ENCODE results near the gene ARHGAP22. TPM values are rescaled to one million over a fixed set of nuclear protein-coding genes. Genes with fewer than 3 reads are reported as not detected.
A peak's percentile ranks its signal among the peaks of the same experiment; 100 is the strongest.

ARHGAP22 gene
- total RNA-seq, 1 experiment from 2014 or later = 13.5 TPM

DNA sequence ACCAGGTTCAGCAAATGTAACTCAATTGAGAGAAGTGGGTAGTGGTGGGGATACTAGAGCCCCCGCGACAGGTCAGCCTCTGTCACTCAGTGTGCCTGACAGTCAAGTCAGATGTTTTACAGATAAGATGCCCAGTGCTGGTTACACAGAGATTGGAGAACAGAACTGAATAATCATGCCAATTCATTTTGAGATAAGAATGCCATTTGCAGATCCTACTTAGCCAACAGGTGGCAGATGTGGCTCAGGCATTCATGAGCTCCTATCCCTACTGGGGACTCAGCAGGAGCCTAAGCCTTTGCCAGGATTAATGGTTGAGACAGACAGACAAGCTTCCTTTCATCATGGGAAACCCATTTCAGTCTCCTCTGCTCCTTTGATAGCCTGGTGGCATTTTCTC lies 160.6 kb downstream of the ARHGAP22 start:
- no peak overlapping the region for H3K4me3 ChIP-seq (ENCODE audit: low read depth, low read length)
- Mint-ChIP-seq H3K9me3 (ENCODE audit: unreplicated experiment) (no peaks in the 10 kb centered on the region), H3K4me1 (ENCODE audit: low read depth, unreplicated experiment) (peaks cover 15% of the 10 kb centered on the region), H3K36me3 (ENCODE audit: insufficient read depth, unreplicated experiment) (peaks cover 12% of the 10 kb centered on the region), H3K27me3 (ENCODE audit: insufficient read depth, unreplicated experiment) (no peaks in the 10 kb centered on the region), H3K4me3 (ENCODE audit: unreplicated experiment) (no peak overlapping the region), H3K27ac (ENCODE audit: unreplicated experiment) (no peak overlapping the region)
- POLR2A ChIA-PET = interaction anchor here (0.6 kb wide), 1 partner anchor 214 kb away, joined by 3 read pairs; no protein-coding TSS in a partner anchor
- H3K4me1 ChIP-seq = peaks cover 8% of the 10 kb centered on the region
- TF ChIP-seq, protein P1, sequence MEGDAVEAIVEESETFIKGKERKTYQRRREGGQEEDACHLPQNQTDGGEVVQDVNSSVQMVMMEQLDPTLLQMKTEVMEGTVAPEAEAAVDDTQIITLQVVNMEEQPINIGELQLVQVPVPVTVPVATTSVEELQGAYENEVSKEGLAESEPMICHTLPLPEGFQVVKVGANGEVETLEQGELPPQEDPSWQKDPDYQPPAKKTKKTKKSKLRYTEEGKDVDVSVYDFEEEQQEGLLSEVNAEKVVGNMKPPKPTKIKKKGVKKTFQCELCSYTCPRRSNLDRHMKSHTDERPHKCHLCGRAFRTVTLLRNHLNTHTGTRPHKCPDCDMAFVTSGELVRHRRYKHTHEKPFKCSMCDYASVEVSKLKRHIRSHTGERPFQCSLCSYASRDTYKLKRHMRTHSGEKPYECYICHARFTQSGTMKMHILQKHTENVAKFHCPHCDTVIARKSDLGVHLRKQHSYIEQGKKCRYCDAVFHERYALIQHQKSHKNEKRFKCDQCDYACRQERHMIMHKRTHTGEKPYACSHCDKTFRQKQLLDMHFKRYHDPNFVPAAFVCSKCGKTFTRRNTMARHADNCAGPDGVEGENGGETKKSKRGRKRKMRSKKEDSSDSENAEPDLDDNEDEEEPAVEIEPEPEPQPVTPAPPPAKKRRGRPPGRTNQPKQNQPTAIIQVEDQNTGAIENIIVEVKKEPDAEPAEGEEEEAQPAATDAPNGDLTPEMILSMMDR (IDR thresholded peaks at IDR 0.05; ENCODE audit: insufficient read depth in 1 of 2, low read depth in 1 of 2, low read length in 1 of 2, severe bottlenecking in 1 of 2, unreplicated experiment in 1 of 2) = peak; percentile 29 to 68
- no peaks in the 10 kb centered on the region for H3K9me3 ChIP-seq
- no peaks in the 10 kb centered on the region for H3K27me3 ChIP-seq (replicated peaks; ENCODE audit: control insufficient read depth, insufficient read depth, low read length)
- CTCF ChIA-PET = interaction anchor here (0.6 to 2.9 kb wide), 22 partner anchors 11 to 214 kb away, joined by 3 to 24 read pairs (median 4); no protein-coding TSS in a partner anchor
- BruUV-seq (replicated peaks) = no TSS peak
- peak; percentile 52 to 56 for DNase-seq
- intact Hi-C loops (cut with micrococcal nuclease; ENCODE audit: unreplicated experiment) = loop anchor here (1.0 kb wide), 3 partner anchors 62 to 212 kb away; no protein-coding TSS in a partner anchor
- 0 out of 2 replicates have a peak, but pooled peaks cover 1% of the 10 kb centered on the region for H3K36me3 ChIP-seq (ENCODE audit: control insufficient read depth, insufficient read depth, low read length)

- Histone ChIP-seq H3K9me3 (no peaks in the 10 kb centered on the region), H3K4me3 (ENCODE audit: low read depth, low read length) (no peak overlapping the region), H3K4me1 (peaks cover 17% of the 10 kb centered on the region), H3K27me3 (replicated peaks; ENCODE audit: control insufficient read depth, insufficient read depth, low read length) (no peaks in the 10 kb centered on the region), H3K36me3 (ENCODE audit: control insufficient read depth, insufficient read depth, low read length) (0 out of 2 replicates have a peak, but pooled peaks cover 1% of the 10 kb centered on the region)
- POLR2A ChIA-PET = interaction anchor here (0.6 kb wide), 1 partner anchor 125 kb away, joined by 3 read pairs; no protein-coding TSS in a partner anchor
- CTCF ChIA-PET = interaction anchor here (1.1 kb wide), 1 partner anchor 11 kb away, joined by 4 read pairs; no protein-coding TSS in a partner anchor
- H3K4me1 Mint-ChIP-seq (ENCODE audit: low read depth, unreplicated experiment) = peaks cover 10% of the 10 kb centered on the region
- H3K4me3 Mint-ChIP-seq (ENCODE audit: unreplicated experiment) = no peak overlapping the region
- intact Hi-C loops (cut with micrococcal nuclease; ENCODE audit: unreplicated experiment) = no loop called here
- H3K27me3 Mint-ChIP-seq (ENCODE audit: insufficient read depth, unreplicated experiment) = no peaks in the 10 kb centered on the region
- BruUV-seq (replicated peaks) = no TSS peak
- TF ChIP-seq, protein P1 (IDR thresholded peaks at IDR 0.05; ENCODE audit: insufficient read depth in 1 of 2, low read depth in 1 of 2, low read length in 1 of 2, severe bottlenecking in 1 of 2, unreplicated experiment in 1 of 2) = no peak
- H3K27ac Mint-ChIP-seq (ENCODE audit: unreplicated experiment) = no peak overlapping the region
- H3K36me3 Mint-ChIP-seq (ENCODE audit: insufficient read depth, unreplicated experiment) = peaks cover 11% of the 10 kb centered on the region
- H3K9me3 Mint-ChIP-seq (ENCODE audit: unreplicated experiment) = no peaks in the 10 kb centered on the region
- no peak for DNase-seq
These were observed 162.1 kb downstream of the ARHGAP22 start for GRCh38 chr10:48442809-48443177.

- Histone ChIP-seq H3K4me3 (ENCODE audit: low read depth, low read length) (no peak overlapping the region), H3K9me3 (no peaks in the 10 kb centered on the region), H3K36me3 (ENCODE audit: control insufficient read depth, insufficient read depth, low read length) (0 out of 2 replicates have a peak, but pooled peaks cover 1% of the 10 kb centered on the region), H3K4me1 (peaks cover 17% of the 10 kb centered on the region), H3K27me3 (replicated peaks; ENCODE audit: control insufficient read depth, insufficient read depth, low read length) (no peaks in the 10 kb centered on the region)
- DNase-seq = no peak
- CTCF ChIA-PET = interaction anchor here (1.1 kb wide), 1 partner anchor 12 kb away, joined by 4 read pairs; no protein-coding TSS in a partner anchor
- no TSS peak for BruUV-seq (replicated peaks)
- peaks cover 11% of the 10 kb centered on the region for H3K36me3 Mint-ChIP-seq (ENCODE audit: insufficient read depth, unreplicated experiment)
- no peak overlapping the region for H3K27ac Mint-ChIP-seq (ENCODE audit: unreplicated experiment)
- peaks cover 10% of the 10 kb centered on the region for H3K4me1 Mint-ChIP-seq (ENCODE audit: low read depth, unreplicated experiment)
- intact Hi-C loops (cut with micrococcal nuclease; ENCODE audit: unreplicated experiment) = no loop called here
- no peak overlapping the region for H3K4me3 Mint-ChIP-seq (ENCODE audit: unreplicated experiment)
- no peaks in the 10 kb centered on the region for H3K27me3 Mint-ChIP-seq (ENCODE audit: insufficient read depth, unreplicated experiment)
- H3K9me3 Mint-ChIP-seq (ENCODE audit: unreplicated experiment) = no peaks in the 10 kb centered on the region
- TF ChIP-seq, protein P1 (IDR thresholded peaks at IDR 0.05; ENCODE audit: insufficient read depth in 1 of 2, low read depth in 1 of 2, low read length in 1 of 2, severe bottlenecking in 1 of 2, unreplicated experiment in 1 of 2) = no peak
- POLR2A ChIA-PET = interaction anchor here (0.6 kb wide), 1 partner anchor 126 kb away, joined by 3 read pairs; no protein-coding TSS in a partner anchor
These were observed 162.6 kb downstream of the ARHGAP22 start for GRCh38 chr10:48442090-48442808.

All from Caco-2 (cell line).